HepG2 (cell line): Measurements from ENCODE around the gene DDX50. TPM values are rescaled to one million over a fixed set of nuclear protein-coding genes. Genes with fewer than 3 reads are reported as not detected.
"Not testable (repeated sequence)": the region's sequence is repeated elsewhere in the genome, so short reads cannot be mapped to it uniquely, and the experiment has no call there.

Experiments used
- ATAC-seq: fragments of 200-7000 bp; cut with Tn5 transposase; 3 replicates; pipeline ENCODE4 v1.9.1; 2020; ENCODE audit warnings: mild to moderate bottlenecking, moderate library complexity
- BruUV-seq: library from RNA; stranded (reverse); fragments of 400-500 nt; replicated peaks from 2 replicates; lab custom pipeline; 2021; lab: Mats Ljungman, UMichigan
- CTCF ChIA-PET: fragments of 300-600 bp; formaldehyde crosslinking; extraction: SDS; loops from one replicate; lab custom pipeline; 2021; ENCODE audit warnings: low total read pairs, inconsistent platforms, low intra/inter-chr PET ratio; lab: Yijun Ruan, JAX
- POLR2A ChIA-PET: fragments of 350-600 bp; sonication (Branson Sonifier 250); formaldehyde crosslinking; loops from one replicate; lab custom pipeline; 2020; ENCODE audit warnings: antibody characterized with exemption, inconsistent platforms; lab: Yijun Ruan, JAX
- DNase-seq: peaks from one replicate; pipeline ENCODE4 v3.0.0-alpha.2; 2015; ENCODE audit warnings: low spot score
- FAIRE-seq: peaks from 3 replicates; lab custom pipeline; 2011; peaks lifted over from hg19 to GRCh38; lab: Jason Lieb, UNC
- H2AFZ ChIP-seq: one replicate; pipeline ENCODE4 v1.6.1; 2011; ENCODE audit warnings: low read length, inconsistent platforms
- H3K27ac ChIP-seq: fragments of 300-600 bp; 3 replicates; pipeline ENCODE4 v1.8.0; 2011; ENCODE audit warnings: mixed run types, mild to moderate bottlenecking, mixed read lengths, low read length, inconsistent platforms; ENCODE audit not compliant: insufficient read depth; ENCODE audit errors: extremely low read length
- H3K27me3 ChIP-seq, 2 experiments: fragments of 200-600 bp in 1 of 2; 2 replicates in 1 of 2; 3 replicates in 1 of 2; pipeline versions ENCODE4 v1.6.0 to v1.8.0; 2011; ENCODE audit warnings: low read length in 2 of 2, mild to moderate bottlenecking in 2 of 2, moderate library complexity in 2 of 2, inconsistent platforms in 1 of 2; ENCODE audit not compliant: insufficient read depth in 2 of 2, control insufficient read depth in 1 of 2
- H3K36me3 ChIP-seq, 2 experiments: fragments of 200-600 bp in 1 of 2; replicated peaks in 1 of 2; 2 replicates in 1 of 2; 3 replicates in 1 of 2; pipeline versions ENCODE4 v1.5.1 to v1.8.0; 2011; ENCODE audit warnings: low read length in 2 of 2, inconsistent platforms in 1 of 2; ENCODE audit not compliant: insufficient read depth in 2 of 2, control insufficient read depth in 1 of 2
- H3K4me1 ChIP-seq: 2 replicates; pipeline ENCODE4 v1.5.1; 2012; ENCODE audit warnings: low read length, inconsistent platforms; ENCODE audit not compliant: insufficient read depth
- H3K4me2 ChIP-seq: 2 replicates; pipeline ENCODE4 v1.6.0; 2011; ENCODE audit warnings: low read depth, low read length, inconsistent platforms
- H3K4me3 ChIP-seq, 3 experiments: fragments of 200-600 bp in 1 of 3; sonication (generic), shearing (Covaris generic) in 1 of 3; replicated peaks in 1 of 3; 2 replicates each; pipeline ENCODE4 v1.5.1; 2011 to 2016; ENCODE audit warnings: low read length in 3 of 3, inconsistent platforms in 2 of 3, low read depth in 2 of 3, mild to moderate bottlenecking in 2 of 3, control low read depth in 1 of 3, mixed read lengths in 1 of 3; ENCODE audit not compliant: insufficient read depth in 1 of 3
- H3K79me2 ChIP-seq: one replicate; pipeline ENCODE4 v1.6.1; 2011; ENCODE audit warnings: low read length, inconsistent platforms; ENCODE audit not compliant: insufficient read depth
- H3K9ac ChIP-seq: 2 replicates; pipeline ENCODE4 v1.6.0; 2011; ENCODE audit warnings: mild to moderate bottlenecking, low read depth, low read length, inconsistent platforms; ENCODE audit not compliant: insufficient read depth
- H3K9me3 ChIP-seq: 2 replicates; pipeline ENCODE4 v1.5.1; 2012; ENCODE audit warnings: mild to moderate bottlenecking, low read length
- H4K20me1 ChIP-seq: 2 replicates; pipeline ENCODE4 v1.6.0; 2011; ENCODE audit warnings: inconsistent platforms, mild to moderate bottlenecking, low read length, moderate library complexity; ENCODE audit not compliant: insufficient read depth
- CEBPG ChIP-seq: IDR thresholded peaks from 2 replicates; pipeline ENCODE4 v1.6.1; 2016
- MIXL1 ChIP-seq: IDR thresholded peaks from 2 replicates; pipeline ENCODE4 v1.6.1; 2016
- MTA3 ChIP-seq: sonication (generic); formaldehyde crosslinking; IDR thresholded peaks from 2 replicates; pipeline ENCODE4 v1.4.0; 2020; ENCODE audit warnings: missing genetic modification reagents
- PITX1 ChIP-seq: sonication (generic); formaldehyde crosslinking; IDR thresholded peaks from 2 replicates; pipeline ENCODE4 v1.5.1; 2020; ENCODE audit warnings: mild to moderate bottlenecking, missing genetic modification reagents
- POLR2G ChIP-seq: fragments of 200-400 bp; formaldehyde crosslinking; IDR thresholded peaks from 2 replicates; pipeline ENCODE4 v1.6.1; 2018; ENCODE audit warnings: mild to moderate bottlenecking, low read depth, low read length, moderate library complexity
- STAG1 ChIP-seq: sonication (generic); formaldehyde crosslinking; IDR thresholded peaks from 2 replicates; pipeline ENCODE4 v1.4.0; 2020; ENCODE audit warnings: missing genetic modification reagents
- TMF1 ChIP-seq: sonication (generic); formaldehyde crosslinking; IDR thresholded peaks from 2 replicates; pipeline ENCODE4 v1.8.1; 2022; ENCODE audit warnings: low read depth, missing genetic modification reagents
- ZBTB20 ChIP-seq: sonication (generic); formaldehyde crosslinking; IDR thresholded peaks from 2 replicates; pipeline ENCODE4 v1.8.1; 2023; ENCODE audit warnings: missing genetic modification reagents, low read depth, mild to moderate bottlenecking, borderline replicate concordance
- ZNF138 ChIP-seq: sonication (generic); formaldehyde crosslinking; IDR thresholded peaks from 2 replicates; pipeline ENCODE4 v1.5.0; 2020; ENCODE audit warnings: mild to moderate bottlenecking, low read depth, missing genetic modification reagents
- ZNF232 ChIP-seq: sonication (generic); formaldehyde crosslinking; IDR thresholded peaks from 2 replicates; pipeline ENCODE4 v1.4.0; 2020; ENCODE audit warnings: missing genetic modification reagents, borderline replicate concordance
- ZNF563 ChIP-seq: sonication (generic); formaldehyde crosslinking; IDR thresholded peaks from 2 replicates; pipeline ENCODE4 v1.8.0; 2022; ENCODE audit warnings: mild to moderate bottlenecking, moderate library complexity, missing genetic modification reagents
- ZNF629 ChIP-seq: sonication (generic); formaldehyde crosslinking; conservative IDR thresholded peaks from 2 replicates; pipeline ENCODE4 v1.5.0; 2020; ENCODE audit warnings: missing genetic modification reagents
- WGBS: methylation state at CpG from one replicate; pipeline ENCODE4 v1.1.6; 2017; ENCODE audit warnings: low lambda C conversion rate; 5-methylcytosine and 5-hydroxymethylcytosine counted together
- in situ Hi-C: cut with HindIII; loops from 2 replicates; pipeline ENCODE4 v1.10.0; 2017; ENCODE audit warnings: low pct_unique_long_range_greater_than_20kb; ENCODE audit not compliant: extremely low pct_ligation_motif_present
- intact Hi-C: fragments of 100-400 bp; cut with micrococcal nuclease; formaldehyde crosslinking; loops from one replicate; pipeline ENCODE4 v1.10.0; 2022; ENCODE audit not compliant: unreplicated experiment
- polyA plus RNA-seq, 8 experiments: library from polyadenylated mRNA; depleted of rRNA in 3 of 8; stranded (reverse) in 7 of 8; unstranded in 1 of 8; fragments of >200 nt; fragmentation: Illumina TruSeq in 4 of 8; extraction: Trizol in 4 of 8; gene quantifications; 2 replicates each; pipeline versions ENCODE4 v1.2.1 to v1.2.3, GENCODE V29; 2011 to 2016; ENCODE audit warnings: low read depth in 4 of 8, missing spikeins in 1 of 8, mixed read lengths in 1 of 8; ENCODE audit not compliant: insufficient read depth in 1 of 8
- total RNA-seq, 5 experiments: library from RNA; depleted of rRNA; stranded (reverse); fragments of >200 nt; fragmentation: Illumina TruSeq; extraction: Trizol; gene quantifications; 2 replicates each; pipeline ENCODE4 v1.2.3, GENCODE V29; 2016; ENCODE audit warnings: low read depth in 1 of 5

DDX50 gene
- total and polyA plus RNA-seq, 2 of the 13 experiments (the other 11 are each of a cell fraction or from before 2014, with no cell fraction given), result 19.0 to 38.2 TPM

DNA sequence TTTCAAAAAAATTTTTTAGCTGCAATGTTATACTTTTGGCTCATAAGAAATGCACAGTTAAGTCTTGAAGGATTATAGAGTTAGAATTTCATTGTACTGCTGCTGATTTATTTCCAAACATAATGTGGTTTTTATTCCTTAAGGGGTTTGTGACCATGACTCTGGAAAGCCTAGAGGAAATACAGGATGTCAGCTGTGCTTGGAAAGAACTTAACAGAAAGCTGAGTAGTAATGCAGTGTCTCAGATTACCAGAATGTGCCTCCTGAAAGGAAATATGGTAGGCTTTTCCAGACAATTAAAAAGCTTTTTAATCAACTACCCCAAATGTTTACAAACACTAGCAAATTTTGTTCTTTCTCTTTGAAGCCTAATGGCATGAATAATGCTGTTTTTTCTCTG is 39.8 kb downstream of the DDX50 start:
- H2AFZ ChIP-seq, FAIRE-seq, POLR2A ChIA-PET, H3K9ac ChIP-seq, CTCF ChIA-PET, intact Hi-C loops, BruUV-seq, H3K4me2 ChIP-seq, H3K4me1 ChIP-seq, H3K79me2 ChIP-seq, ATAC-seq, H3K4me3 ChIP-seq, H3K27ac ChIP-seq, H4K20me1 ChIP-seq, H3K27me3 ChIP-seq, DNase-seq, H3K9me3 ChIP-seq, in situ Hi-C loops: not testable (repeated sequence)
- peaks cover 5 to 42% of the 10 kb centered on the region in 2 experiments for H3K36me3 ChIP-seq

DNA sequence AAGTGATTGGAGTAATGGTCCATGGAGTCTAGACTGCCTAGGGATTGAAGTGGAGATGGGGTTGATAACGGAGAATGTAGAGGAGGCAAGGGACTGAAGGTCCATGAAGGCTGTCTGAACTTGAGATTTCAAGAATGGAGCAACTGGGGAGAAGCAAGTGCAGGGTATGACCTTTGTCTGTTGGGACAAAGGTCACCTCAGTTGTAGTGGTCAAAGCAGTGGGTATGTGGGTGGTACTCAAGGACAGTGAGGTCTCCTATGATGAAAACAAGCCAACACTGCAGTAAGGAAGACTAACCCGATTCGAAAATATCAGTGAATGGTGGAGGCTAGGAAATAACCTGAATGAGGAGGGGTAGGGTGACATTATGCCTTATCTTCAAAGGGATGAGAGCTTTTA is 49.5 kb downstream of the DDX50 start:
- no peaks in the 10 kb centered on the region; a peak in 1 of 5 replicates for H3K27me3 ChIP-seq
- TF ChIP-seq POLR2G (0 out of 2 replicates have a peak, but pooled peaks have one; percentile 0), ZNF232 (CRISPR knock-in tag) (no peak), PITX1 (CRISPR knock-in tag) (no peak), TMF1 (CRISPR knock-in tag) (no peak), ZNF563 (CRISPR knock-in tag) (no peak), ZBTB20 (CRISPR knock-in tag) (no peak), STAG1 (no peak), MIXL1 (CRISPR knock-in tag) (no peak), CEBPG (CRISPR knock-in tag) (no peak), ZNF138 (CRISPR knock-in tag) (no peak), MTA3 (CRISPR knock-in tag) (no peak), ZNF629 (CRISPR knock-in tag) (peak; percentile 83)
- TF ChIP-seq, all 625 proteins: peak for 2
- ChIA-PET CTCF (no interaction called here), POLR2A (no interaction called here)
- Histone ChIP-seq H3K4me3 (no peak overlapping the region), H3K9me3 (no peaks in the 10 kb centered on the region), H3K4me1 (peaks cover 6% of the 10 kb centered on the region), H3K79me2 (peaks cover 6% of the 10 kb centered on the region), H2AFZ (no peak overlapping the region), H3K4me2 (no peak overlapping the region), H4K20me1 (no peaks in the 10 kb centered on the region), H3K27ac (no peak overlapping the region), H3K36me3 (peaks cover 5 to 18% of the 10 kb centered on the region in 2 experiments), H3K9ac (no peak overlapping the region)
- in situ Hi-C loops, result no loop called here
- intact Hi-C loops, result no loop called here
- FAIRE-seq (no peak), DNase-seq (no peak), ATAC-seq (no peak)
- BruUV-seq, result no TSS peak
- WGBS, result 95% methylated on average over 3 of the region's 3 CpGs
